Mesenchymal stem cell (in vitro differentiated cells and primary cell): ENCODE measurements around the gene PARP4.

Experiments used
- DNase-seq: peaks from one replicate; pipeline ENCODE4 v3.0.0-alpha.2; 2013
- H2AFZ ChIP-seq: one replicate; pipeline ENCODE4 v1.6.1; 2013; ENCODE audit warnings: low read depth, mild to moderate bottlenecking, control low read depth, inconsistent platforms, low read length, moderate library complexity
- H2AK5ac ChIP-seq: 2 replicates; pipeline ENCODE4 v1.6.1; 2013; ENCODE audit warnings: low read length, moderate library complexity, mild to moderate bottlenecking, inconsistent platforms; ENCODE audit not compliant: severe bottlenecking
- H2BK120ac ChIP-seq: one replicate; pipeline ENCODE4 v1.6.1; 2013; ENCODE audit warnings: low read depth, mild to moderate bottlenecking, inconsistent platforms, low read length, moderate library complexity
- H2BK12ac ChIP-seq, 2 experiments: one replicate each; pipeline ENCODE4 v1.6.1; 2013; ENCODE audit warnings: inconsistent platforms in 2 of 2, low read length in 2 of 2, mild to moderate bottlenecking in 2 of 2, moderate library complexity in 2 of 2, control low read depth in 1 of 2
- H2BK15ac ChIP-seq: one replicate; pipeline ENCODE4 v1.6.1; 2013; ENCODE audit warnings: mild to moderate bottlenecking, low read depth, inconsistent platforms; ENCODE audit not compliant: poor library complexity, severe bottlenecking
- H2BK5ac ChIP-seq: 2 replicates; pipeline ENCODE4 v1.6.1; 2013; ENCODE audit warnings: low read depth, mild to moderate bottlenecking, low read length, control low read depth, inconsistent platforms; ENCODE audit not compliant: poor library complexity, severe bottlenecking
- H3K14ac ChIP-seq, 2 experiments: one replicate each; pipeline ENCODE4 v1.6.1; 2013; ENCODE audit warnings: inconsistent platforms in 2 of 2, low read length in 2 of 2, control low read depth in 1 of 2, mild to moderate bottlenecking in 1 of 2, moderate library complexity in 1 of 2
- H3K18ac ChIP-seq, 2 experiments: one replicate each; pipeline ENCODE4 v1.6.1; 2013; ENCODE audit warnings: inconsistent platforms in 2 of 2, low read length in 2 of 2, control low read depth in 1 of 2, low read depth in 1 of 2, mild to moderate bottlenecking in 1 of 2
- H3K23ac ChIP-seq, 2 experiments: one replicate each; pipeline ENCODE4 v1.6.1; 2013; ENCODE audit warnings: inconsistent platforms in 2 of 2, low read length in 2 of 2, mild to moderate bottlenecking in 2 of 2, moderate library complexity in 2 of 2, control low read depth in 1 of 2
- H3K27ac ChIP-seq: 2 replicates; pipeline ENCODE4 v1.5.1; 2013; ENCODE audit warnings: mild to moderate bottlenecking, moderate library complexity, low read length, control low read depth, inconsistent platforms; ENCODE audit not compliant: poor library complexity, severe bottlenecking
- H3K27me3 ChIP-seq, 2 experiments: 2 replicates each; pipeline versions ENCODE4 v1.6.1 to v1.7.0; 2013; ENCODE audit warnings: low read length in 2 of 2, mild to moderate bottlenecking in 2 of 2, moderate library complexity in 2 of 2, control low read depth in 1 of 2, inconsistent platforms in 1 of 2; ENCODE audit not compliant: control insufficient read depth in 1 of 2, insufficient read depth in 1 of 2
- H3K36me3 ChIP-seq, 2 experiments: 2 replicates each; pipeline versions ENCODE4 v1.6.1 to v1.7.0; 2013; ENCODE audit warnings: low read length in 2 of 2, control low read depth in 1 of 2, inconsistent platforms in 1 of 2, low read depth in 1 of 2, mild to moderate bottlenecking in 1 of 2; ENCODE audit not compliant: insufficient read depth in 2 of 2, control insufficient read depth in 1 of 2
- H3K4ac ChIP-seq, 2 experiments: one replicate each; pipeline ENCODE4 v1.6.1; 2013; ENCODE audit warnings: inconsistent platforms in 2 of 2, low read length in 2 of 2, mild to moderate bottlenecking in 2 of 2, moderate library complexity in 2 of 2, control low read depth in 1 of 2, low read depth in 1 of 2
- H3K4me1 ChIP-seq: 2 replicates; pipeline ENCODE4 v1.6.1; 2013; ENCODE audit warnings: low read depth, low read length, control low read depth; ENCODE audit not compliant: control insufficient read depth, insufficient read depth
- H3K4me2 ChIP-seq: 2 replicates; pipeline ENCODE4 v1.6.1; 2013; ENCODE audit warnings: low read length, mild to moderate bottlenecking, inconsistent platforms; ENCODE audit not compliant: poor library complexity, severe bottlenecking
- H3K4me3 ChIP-seq, 2 experiments: 2 replicates each; pipeline versions ENCODE4 v1.5.1 to v1.7.0; 2013; ENCODE audit warnings: low read length in 2 of 2, mild to moderate bottlenecking in 2 of 2, control low read depth in 1 of 2, low read depth in 1 of 2; ENCODE audit not compliant: insufficient read depth in 1 of 2
- H3K79me1 ChIP-seq: replicated peaks from 2 replicates; pipeline ENCODE4 v1.6.1; 2013; ENCODE audit warnings: mild to moderate bottlenecking, control low read depth, low read length, inconsistent platforms; ENCODE audit not compliant: poor library complexity, severe bottlenecking
- H3K9ac ChIP-seq: 2 replicates; pipeline ENCODE4 v1.7.0; 2013; ENCODE audit warnings: mild to moderate bottlenecking, low read length, moderate library complexity
- H3K9me3 ChIP-seq: 2 replicates; pipeline ENCODE4 v1.7.0; 2013; ENCODE audit warnings: mild to moderate bottlenecking, low read length; ENCODE audit not compliant: control insufficient read depth
- H4K8ac ChIP-seq: one replicate; pipeline ENCODE4 v1.6.1; 2013; ENCODE audit warnings: inconsistent platforms, mild to moderate bottlenecking, low read length, moderate library complexity
- H4K91ac ChIP-seq: one replicate; pipeline ENCODE4 v1.6.1; 2013; ENCODE audit warnings: mild to moderate bottlenecking, low read length, inconsistent platforms
- WGBS: methylation state at CpG from one replicate; pipeline ENCODE4 v1.1.7; 2013; ENCODE audit warnings: mixed read lengths; 5-methylcytosine and 5-hydroxymethylcytosine counted together

PARP4 gene

GRCh38 chr13:24520733-24521132 is 8.2 kb upstream of the PARP4 start:
- Histone ChIP-seq H3K4me1 (no peaks in the 10 kb centered on the region), H4K91ac (no peak overlapping the region), H4K8ac (no peak overlapping the region), H2AFZ (no peak overlapping the region), H3K23ac (no peak overlapping the region), H3K36me3 (no peaks in the 10 kb centered on the region), H3K4me2 (no peak overlapping the region), H3K27ac (no peak overlapping the region), H2BK5ac (no peak overlapping the region), H3K79me1 (no peaks in the 10 kb centered on the region), H2BK120ac (no peak overlapping the region), H3K27me3 (no peaks in the 10 kb centered on the region), H3K4me3 (no peak overlapping the region), H3K9me3 (no peaks in the 10 kb centered on the region), H3K14ac (no peak overlapping the region), H2AK5ac (no peak overlapping the region), H2BK15ac (no peak overlapping the region), H3K4ac (no peak overlapping the region), H2BK12ac (no peak overlapping the region), H3K9ac (no peak overlapping the region), H3K18ac (no peak overlapping the region)
- no CpG with 5 or more reads among the region's 1 CpG for WGBS
- no peak for DNase-seq

- no peak overlapping the region for H2AFZ ChIP-seq
- H4K8ac ChIP-seq = no peak overlapping the region
- no peaks in the 10 kb centered on the region for H3K79me1 ChIP-seq
- no peak overlapping the region for H3K27ac ChIP-seq
- DNase-seq = no peak
- H4K91ac ChIP-seq = no peak overlapping the region
- H2BK15ac ChIP-seq = no peak overlapping the region
- no peak overlapping the region for H3K9ac ChIP-seq
- no peak overlapping the region for H3K14ac ChIP-seq
- 82% methylated on average over 4 of the region's 6 CpGs for WGBS
- no peaks in the 10 kb centered on the region for H3K36me3 ChIP-seq
- H2BK12ac ChIP-seq = no peak overlapping the region
- no peaks in the 10 kb centered on the region for H3K27me3 ChIP-seq
- no peak overlapping the region for H3K23ac ChIP-seq
- H2BK120ac ChIP-seq = no peak overlapping the region
- H2AK5ac ChIP-seq = no peak overlapping the region
- H3K4me2 ChIP-seq = no peak overlapping the region
- no peak overlapping the region for H3K18ac ChIP-seq
- no peak overlapping the region for H3K4ac ChIP-seq
- H2BK5ac ChIP-seq = no peak overlapping the region
- H3K4me3 ChIP-seq = no peak overlapping the region
- H3K9me3 ChIP-seq = no peaks in the 10 kb centered on the region
- no peaks in the 10 kb centered on the region for H3K4me1 ChIP-seq
These were observed 4.3 kb upstream of the PARP4 start for GRCh38 chr13:24516919-24517318.

GRCh38 chr13:24512908-24513213 is 283 bp upstream of the PARP4 start:
- H2BK15ac ChIP-seq = peak overlapping the region; percentile 98
- peak overlapping the region in 1 of 2 experiments; percentile 10 for H3K4ac ChIP-seq
- WGBS = under 1% methylated on average over 10 of the region's 10 CpGs
- H2BK5ac ChIP-seq = peak overlapping the region; percentile 38
- peak overlapping the region; percentile 79 for H3K27ac ChIP-seq
- H3K14ac ChIP-seq = no peak overlapping the region
- H3K36me3 ChIP-seq = peaks cover 0 to 8% of the 10 kb centered on the region in 2 experiments
- no peaks in the 10 kb centered on the region for H3K9me3 ChIP-seq
- no peak overlapping the region for H2AK5ac ChIP-seq
- H4K8ac ChIP-seq = peak overlapping the region; percentile 99
- peaks cover 7% of the 10 kb centered on the region for H3K4me1 ChIP-seq
- H2AFZ ChIP-seq = peak overlapping the region; percentile 55
- H3K79me1 ChIP-seq = no peaks in the 10 kb centered on the region
- H2BK120ac ChIP-seq = peak overlapping the region; percentile 49
- DNase-seq = no peak
- no peak overlapping the region for H3K23ac ChIP-seq
- H3K4me2 ChIP-seq = peak overlapping the region; percentile 71
- H2BK12ac ChIP-seq = no peak overlapping the region
- H4K91ac ChIP-seq = no peak overlapping the region
- H3K4me3 ChIP-seq = peak overlapping the region; percentile 83 to 98
- no peaks in the 10 kb centered on the region for H3K27me3 ChIP-seq
- peak overlapping the region; percentile 97 for H3K9ac ChIP-seq
- peak overlapping the region in 1 of 2 experiments; percentile 89 for H3K18ac ChIP-seq

- peaks cover 1% of the 10 kb centered on the region for H3K79me1 ChIP-seq
- no peak overlapping the region for H3K14ac ChIP-seq
- no peaks in the 10 kb centered on the region for H3K27me3 ChIP-seq
- peak overlapping the region in 1 of 2 experiments; percentile 94 for H3K4ac ChIP-seq
- H2AFZ ChIP-seq = no peak overlapping the region
- no peaks in the 10 kb centered on the region for H3K9me3 ChIP-seq
- H3K23ac ChIP-seq = no peak overlapping the region
- no peak overlapping the region for H2AK5ac ChIP-seq
- no peak overlapping the region for H4K91ac ChIP-seq
- H2BK12ac ChIP-seq = no peak overlapping the region
- DNase-seq = no peak
- peaks cover 7 to 12% of the 10 kb centered on the region in 2 experiments for H3K36me3 ChIP-seq
- H2BK15ac ChIP-seq = no peak overlapping the region
- H3K4me2 ChIP-seq = peak overlapping the region; percentile 71
- peak overlapping the region in 1 of 2 experiments; percentile 99 for H3K18ac ChIP-seq
- no peak overlapping the region for H2BK5ac ChIP-seq
- peak overlapping the region; percentile 97 for H3K9ac ChIP-seq
- H2BK120ac ChIP-seq = no peak overlapping the region
- peak overlapping the region; percentile 92 for H3K27ac ChIP-seq
- no peak overlapping the region for H4K8ac ChIP-seq
- 2% methylated on average over 3 of the region's 6 CpGs for WGBS
- peak overlapping the region; percentile 83 to 98 for H3K4me3 ChIP-seq
- peaks cover 10% of the 10 kb centered on the region for H3K4me1 ChIP-seq
These were observed 772 bp downstream of the PARP4 start for GRCh38 chr13:24511816-24512196.
